MM.1S (cell line): ENCODE measurements around the gene RDH16.

Source experiments
- CTCF ChIP-seq: fragments of 300-600 bp; sonication (generic); IDR thresholded peaks from 2 replicates; pipeline ENCODE4 v1.5.1; 2016; ENCODE audit warnings: antibody characterized with exemption, low read length, mixed read lengths
- EZH2 ChIP-seq: fragments of 300-600 bp; sonication (generic); optimal IDR thresholded peaks from 2 replicates; pipeline ENCODE3; 2017; ENCODE audit warnings: low read depth, mild to moderate bottlenecking, antibody characterized with exemption, low read length, mixed read lengths

- TF ChIP-seq CTCF (no peak), EZH2 (no peak)
These were observed 29.1 kb downstream of the RDH16 start for GRCh38 chr12:56928262-56928661.
